GM19240 (cell line): ENCODE results near the gene ACTR3.

Experiments used
- DNase-seq: peaks from one replicate; pipeline ENCODE4 v3.0.0; 2011; ENCODE audit warnings: low spot score; ENCODE audit not compliant: insufficient read length

The ACTR3 gene

GRCh38 chr2:114001152-114001551 is 111.3 kb downstream of the ACTR3 start:
- DNase-seq, result no peak

GRCh38 chr2:114001937-114002336 is 112.0 kb downstream of the ACTR3 start:
- no peak for DNase-seq

- no peak for DNase-seq
Observed at GRCh38 chr2:114005110-114005783, 115.4 kb downstream of the ACTR3 start.

- no peak for DNase-seq
Observed at GRCh38 chr2:114006460-114006859, 116.6 kb downstream of the ACTR3 start.

DNA sequence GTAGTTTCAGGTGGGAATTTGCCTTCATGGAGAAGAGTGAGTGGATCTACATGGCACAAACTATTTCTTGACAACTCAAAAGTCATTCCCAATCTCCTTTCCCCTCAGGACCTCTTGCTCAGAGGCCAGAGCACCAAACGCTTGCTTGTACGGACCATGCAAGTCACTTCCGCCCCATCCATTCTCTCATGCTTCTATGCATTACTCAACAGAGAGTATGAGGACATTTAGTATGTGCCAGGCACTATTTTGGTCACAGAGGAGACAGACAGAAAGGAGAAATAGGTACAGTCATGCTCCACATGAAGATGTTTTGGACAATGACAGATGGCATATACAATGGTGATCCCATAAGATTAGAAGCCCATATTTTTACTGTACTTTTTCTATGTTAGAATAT is 117.5 kb downstream of the ACTR3 start:
- no peak for DNase-seq

DNA sequence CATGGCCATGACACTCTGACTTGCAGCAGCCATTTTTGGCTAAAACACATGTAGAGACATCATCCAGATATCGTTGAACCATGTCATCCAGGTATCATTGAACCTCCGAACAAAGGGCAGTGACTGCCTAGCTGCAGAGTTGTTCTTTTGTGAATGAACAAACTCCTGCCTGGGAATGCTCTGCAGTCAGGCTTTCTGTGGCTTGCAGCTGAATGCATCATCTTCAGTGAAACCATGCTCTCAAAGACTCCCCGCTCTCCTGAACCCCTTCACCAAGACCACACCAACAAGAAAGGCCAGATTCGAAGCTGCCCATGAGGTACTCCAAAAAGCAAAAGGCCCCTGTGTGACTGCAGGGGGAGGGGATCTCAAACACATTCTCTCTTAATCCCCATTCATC is 118.8 kb downstream of the ACTR3 start:
- no peak for DNase-seq

DNA sequence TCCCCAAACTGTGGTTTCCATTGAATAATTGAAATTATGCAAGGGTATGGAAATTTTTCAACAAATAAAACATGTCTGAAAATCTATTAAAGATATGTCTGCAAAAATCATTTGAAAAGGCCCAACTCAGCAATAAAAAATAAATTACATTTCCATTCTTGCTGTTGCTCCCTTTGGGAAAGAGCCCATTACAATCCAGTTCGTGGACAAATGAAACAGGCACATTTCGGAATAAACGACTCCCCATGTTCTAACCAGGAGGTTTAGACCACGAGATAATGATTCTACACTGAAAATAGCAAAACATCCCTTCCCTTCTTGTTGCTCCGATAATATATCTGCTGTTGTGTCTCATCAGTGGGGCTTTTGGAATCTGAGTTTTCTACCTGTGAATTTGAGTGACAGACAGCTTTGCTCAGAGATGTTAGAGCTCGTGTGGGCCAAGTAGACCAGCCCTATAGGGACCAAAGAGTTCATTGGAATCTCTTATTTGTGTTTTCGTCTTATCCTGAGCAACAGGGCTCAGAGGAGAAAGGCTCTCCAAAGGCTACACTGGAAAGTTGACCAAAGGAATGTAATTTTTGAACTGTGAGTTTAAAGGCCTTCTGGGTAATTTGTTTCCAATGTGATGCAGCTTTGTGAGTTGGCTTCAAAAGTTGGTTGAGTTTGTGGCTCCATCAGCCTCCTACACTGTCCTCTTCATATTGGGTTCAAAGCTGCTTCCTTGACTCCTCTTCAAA is 119.5 kb downstream of the ACTR3 start:
- DNase-seq, result no peak

- no peak for DNase-seq
Observed at GRCh38 chr2:114010001-114010400, 120.1 kb downstream of the ACTR3 start.

GRCh38 chr2:114011713-114012112 is 121.8 kb downstream of the ACTR3 start:
- DNase-seq, result no peak
